ENCODE data around the gene DPP6. TPM values are rescaled to one million over a fixed set of nuclear protein-coding genes. Genes with fewer than 3 reads are reported as not detected.
A peak's percentile ranks its signal among the peaks of the same experiment; 100 is the strongest.

DPP6 gene
- total RNA-seq, 2 experiments from 2014 or later, result not detected

GRCh38 chr7:154744256-154744860 is 692.2 kb downstream of the DPP6 start:
- Mint-ChIP-seq H3K27ac (no peak overlapping the region), H3K27me3 (no peaks in the 10 kb centered on the region), H3K9me3 (no peaks in the 10 kb centered on the region), H3K36me3 (ENCODE audit: low read depth) (no peaks in the 10 kb centered on the region), H3K4me3 (no peak overlapping the region), H3K4me1 (no peaks in the 10 kb centered on the region)
- peak; percentile 15 for DNase-seq
- CTCF ChIA-PET, result interaction anchor here (2.6 kb wide), 1 partner anchor 10 kb away, joined by 7 read pairs; no protein-coding TSS in a partner anchor
- POLR2A ChIA-PET, result no interaction called here

GRCh38 chr7:154744861-154745258 is 692.7 kb downstream of the DPP6 start:
- Mint-ChIP-seq H3K4me1 (no peaks in the 10 kb centered on the region), H3K36me3 (ENCODE audit: low read depth) (no peaks in the 10 kb centered on the region), H3K9me3 (no peaks in the 10 kb centered on the region), H3K27ac (no peak overlapping the region), H3K4me3 (no peak overlapping the region), H3K27me3 (no peaks in the 10 kb centered on the region)
- no peak for DNase-seq
- POLR2A ChIA-PET, result no interaction called here
- CTCF ChIA-PET, result interaction anchor here (2.6 kb wide), 1 partner anchor 10 kb away, joined by 7 read pairs; no protein-coding TSS in a partner anchor

- DNase-seq, result no peak
- Mint-ChIP-seq H3K9me3 (peaks cover 2% of the 10 kb centered on the region), H3K27me3 (no peaks in the 10 kb centered on the region), H3K4me1 (no peaks in the 10 kb centered on the region), H3K36me3 (ENCODE audit: low read depth) (no peaks in the 10 kb centered on the region), H3K27ac (no peak overlapping the region), H3K4me3 (no peak overlapping the region)
- CTCF ChIA-PET, result no interaction called here
- POLR2A ChIA-PET, result no interaction called here
Observed at GRCh38 chr7:154746571-154747360, 694.6 kb downstream of the DPP6 start.

- ChIA-PET CTCF (no interaction called here), POLR2A (no interaction called here)
- no peak for DNase-seq
- H3K27me3 Mint-ChIP-seq, result no peaks in the 10 kb centered on the region
- no peaks in the 10 kb centered on the region for H3K4me1 Mint-ChIP-seq
- H3K9me3 Mint-ChIP-seq, result peaks cover 2% of the 10 kb centered on the region
- no peak overlapping the region for H3K27ac Mint-ChIP-seq
- H3K36me3 Mint-ChIP-seq (ENCODE audit: low read depth), result no peaks in the 10 kb centered on the region
- no peak overlapping the region for H3K4me3 Mint-ChIP-seq
Observed at GRCh38 chr7:154748089-154748786, 696.0 kb downstream of the DPP6 start.

- Mint-ChIP-seq H3K4me1 (no peaks in the 10 kb centered on the region), H3K9me3 (peaks cover 2% of the 10 kb centered on the region), H3K4me3 (no peak overlapping the region), H3K36me3 (ENCODE audit: low read depth) (no peaks in the 10 kb centered on the region), H3K27me3 (no peaks in the 10 kb centered on the region), H3K27ac (no peak overlapping the region)
- ChIA-PET CTCF (no interaction called here), POLR2A (no interaction called here)
- no peak for DNase-seq
Observed at GRCh38 chr7:154750353-154750801, 698.2 kb downstream of the DPP6 start.

GRCh38 chr7:154753226-154753625 is 701.0 kb downstream of the DPP6 start:
- ChIA-PET CTCF (no interaction called here), POLR2A (no interaction called here)
- Mint-ChIP-seq H3K27me3 (no peaks in the 10 kb centered on the region), H3K4me1 (no peaks in the 10 kb centered on the region), H3K27ac (no peak overlapping the region), H3K9me3 (peaks cover 2% of the 10 kb centered on the region), H3K4me3 (no peak overlapping the region), H3K36me3 (ENCODE audit: low read depth) (no peaks in the 10 kb centered on the region)
- DNase-seq, result no peak

- POLR2A ChIA-PET, result no interaction called here
Observed at GRCh38 chr7:154757756-154758155, 705.6 kb downstream of the DPP6 start.

GRCh38 chr7:154759989-154760388 is 707.8 kb downstream of the DPP6 start:
- H3K27me3 Mint-ChIP-seq, result no peaks in the 10 kb centered on the region
- no peak overlapping the region for H3K4me3 Mint-ChIP-seq
- POLR2A ChIA-PET, result no interaction called here
- no peaks in the 10 kb centered on the region for H3K4me1 Mint-ChIP-seq
- DNase-seq, result no peak
- CTCF ChIA-PET, result no interaction called here
- H3K36me3 Mint-ChIP-seq (ENCODE audit: low read depth), result no peaks in the 10 kb centered on the region
- no peak overlapping the region for H3K27ac Mint-ChIP-seq
- H3K9me3 Mint-ChIP-seq, result no peaks in the 10 kb centered on the region

More at GRCh38 chr7:154757756-154758155, 705.6 kb downstream of the DPP6 start:
- Mint-ChIP-seq H3K36me3 (ENCODE audit: low read depth) (no peaks in the 10 kb centered on the region), H3K4me3 (no peak overlapping the region), H3K4me1 (no peaks in the 10 kb centered on the region), H3K27ac (no peak overlapping the region), H3K27me3 (no peaks in the 10 kb centered on the region), H3K9me3 (no peaks in the 10 kb centered on the region)
- no peak for DNase-seq
- CTCF ChIA-PET, result no interaction called here

- H3K4me3 Mint-ChIP-seq, result no peak overlapping the region
- CTCF ChIA-PET, result no interaction called here
- no peaks in the 10 kb centered on the region for H3K9me3 Mint-ChIP-seq
- no peak for DNase-seq
- no peaks in the 10 kb centered on the region for H3K36me3 Mint-ChIP-seq (ENCODE audit: low read depth)
- no peak overlapping the region for H3K27ac Mint-ChIP-seq
- H3K4me1 Mint-ChIP-seq, result no peaks in the 10 kb centered on the region
- POLR2A ChIA-PET, result no interaction called here
- H3K27me3 Mint-ChIP-seq, result no peaks in the 10 kb centered on the region
Observed at GRCh38 chr7:154765118-154765517, 712.9 kb downstream of the DPP6 start.

- Mint-ChIP-seq H3K27ac (no peak overlapping the region), H3K4me3 (no peak overlapping the region), H3K4me1 (no peaks in the 10 kb centered on the region), H3K9me3 (no peaks in the 10 kb centered on the region), H3K36me3 (ENCODE audit: low read depth) (no peaks in the 10 kb centered on the region), H3K27me3 (no peaks in the 10 kb centered on the region)
- no peak for DNase-seq
- CTCF ChIA-PET, result no interaction called here
- POLR2A ChIA-PET, result no interaction called here
Observed at GRCh38 chr7:154767142-154767541, 714.9 kb downstream of the DPP6 start.

GRCh38 chr7:154767821-154768415 is 715.7 kb downstream of the DPP6 start:
- no peak for DNase-seq
- Mint-ChIP-seq H3K36me3 (ENCODE audit: low read depth) (no peaks in the 10 kb centered on the region), H3K9me3 (no peaks in the 10 kb centered on the region), H3K27me3 (no peaks in the 10 kb centered on the region), H3K4me1 (no peaks in the 10 kb centered on the region), H3K4me3 (no peak overlapping the region), H3K27ac (no peak overlapping the region)
- ChIA-PET CTCF (no interaction called here), POLR2A (no interaction called here)

- no peak for DNase-seq
- H3K27me3 Mint-ChIP-seq, result no peaks in the 10 kb centered on the region
- H3K36me3 Mint-ChIP-seq (ENCODE audit: low read depth), result no peaks in the 10 kb centered on the region
- POLR2A ChIA-PET, result no interaction called here
- no peaks in the 10 kb centered on the region for H3K9me3 Mint-ChIP-seq
- H3K4me1 Mint-ChIP-seq, result no peaks in the 10 kb centered on the region
- H3K4me3 Mint-ChIP-seq, result no peak overlapping the region
- CTCF ChIA-PET, result no interaction called here
- no peak overlapping the region for H3K27ac Mint-ChIP-seq
Observed at GRCh38 chr7:154769001-154769400, 716.8 kb downstream of the DPP6 start.

- H3K4me1 Mint-ChIP-seq, result no peaks in the 10 kb centered on the region
- no peak overlapping the region for H3K4me3 Mint-ChIP-seq
- DNase-seq, result no peak
- CTCF ChIA-PET, result no interaction called here
- peaks cover under 1% of the 10 kb centered on the region for H3K9me3 Mint-ChIP-seq
- POLR2A ChIA-PET, result no interaction called here
- H3K36me3 Mint-ChIP-seq (ENCODE audit: low read depth), result no peaks in the 10 kb centered on the region
- no peaks in the 10 kb centered on the region for H3K27me3 Mint-ChIP-seq
- H3K27ac Mint-ChIP-seq, result no peak overlapping the region
Observed at GRCh38 chr7:154769527-154769926, 717.3 kb downstream of the DPP6 start.

Data from activated CD4-positive, alpha-beta T cell treated with anti-CD3 and anti-CD28 coated beads, Interleukin-2, amount 10 ng/mL, durations not matched to agents 7 days and 5 days (primary cell).